Islet precursor cell (in vitro differentiated cells): ENCODE data around the gene IL31RA.
A peak's percentile ranks its signal among the peaks of the same experiment; 100 is the strongest.
"Not testable (repeated sequence)": the region's sequence is repeated elsewhere in the genome, so short reads cannot be mapped to it uniquely, and the experiment has no call there.

Experiments used
- DNase-seq: peaks from one replicate; pipeline ENCODE4 v3.0.0-alpha.2; 2018

The IL31RA gene

DNA sequence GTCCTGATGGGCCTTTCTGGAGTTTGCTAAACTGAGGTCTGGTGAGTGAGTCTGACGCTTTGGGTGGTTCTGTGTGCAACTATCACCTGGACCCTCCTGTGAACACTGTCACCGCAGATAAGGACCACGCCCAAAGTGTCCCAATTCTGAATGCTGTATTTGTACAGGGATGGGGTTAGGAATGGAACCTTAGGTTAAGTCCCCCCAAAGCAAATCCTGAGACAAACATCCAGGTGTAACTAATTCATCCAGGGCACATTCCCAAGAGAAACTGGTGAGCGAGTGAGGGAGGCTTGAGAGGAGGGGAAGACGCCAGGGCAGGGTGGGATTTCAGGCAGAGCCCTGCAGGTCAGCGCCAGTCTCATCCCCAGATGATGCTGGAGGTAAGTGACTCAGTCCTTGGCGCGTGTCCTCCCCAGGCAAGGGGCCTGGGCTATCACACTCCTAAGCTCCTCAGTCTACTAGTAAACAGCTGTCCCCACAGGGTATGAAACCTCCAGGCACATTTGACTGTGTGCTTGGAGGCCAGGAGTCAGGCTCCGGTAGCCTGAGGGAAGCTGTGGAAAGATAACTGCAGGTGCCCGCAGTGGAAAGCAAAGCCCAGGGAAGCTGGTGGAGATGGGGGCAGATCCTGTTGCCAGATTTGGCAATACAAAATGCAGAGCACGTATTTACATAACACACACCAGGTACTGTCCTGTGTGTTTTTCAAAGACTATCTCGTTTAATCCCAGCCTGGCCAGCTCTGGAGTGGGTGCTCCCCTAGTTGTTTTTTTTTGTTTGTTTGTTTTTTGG lies 76.9 kb downstream of the IL31RA start:
- peak; percentile 60 for DNase-seq

DNA sequence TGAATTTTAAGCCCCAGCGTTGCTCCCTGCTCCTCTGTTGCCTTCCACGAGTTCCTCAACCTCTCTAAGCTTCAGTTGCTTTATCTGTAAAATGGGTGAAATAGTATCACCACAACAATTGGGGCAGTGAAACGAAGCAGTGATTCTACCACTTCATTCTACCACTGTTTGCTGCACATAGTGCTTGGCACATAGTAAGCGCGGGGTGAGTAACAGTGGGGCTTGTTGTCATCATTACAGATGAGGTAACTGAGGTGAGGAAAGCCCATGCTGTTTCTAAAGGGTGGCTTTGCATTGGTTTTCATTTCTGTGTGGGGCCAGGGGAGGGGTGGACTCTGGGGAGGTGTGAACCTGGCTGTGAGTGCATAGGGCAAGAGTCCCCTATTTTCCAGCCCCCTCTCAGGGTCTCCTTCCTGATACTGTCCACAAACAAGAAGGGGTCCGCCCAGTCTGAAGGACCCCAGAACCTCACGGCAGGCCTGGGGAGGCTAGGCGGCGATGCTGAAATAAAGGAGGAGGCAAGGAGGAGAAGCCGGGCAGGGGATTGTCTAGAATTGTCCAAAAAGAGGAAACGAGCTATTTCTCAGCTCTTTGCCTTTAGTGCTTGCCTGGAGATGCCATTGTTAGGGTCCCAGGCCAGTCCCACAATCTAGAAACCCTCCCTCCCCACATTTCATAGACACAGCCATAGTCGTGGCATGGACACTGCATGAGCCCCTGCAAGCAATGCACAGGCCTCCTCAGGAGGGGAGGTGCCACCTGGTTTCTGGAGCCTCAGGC lies 78.1 kb downstream of the IL31RA start:
- no peak for DNase-seq

DNA sequence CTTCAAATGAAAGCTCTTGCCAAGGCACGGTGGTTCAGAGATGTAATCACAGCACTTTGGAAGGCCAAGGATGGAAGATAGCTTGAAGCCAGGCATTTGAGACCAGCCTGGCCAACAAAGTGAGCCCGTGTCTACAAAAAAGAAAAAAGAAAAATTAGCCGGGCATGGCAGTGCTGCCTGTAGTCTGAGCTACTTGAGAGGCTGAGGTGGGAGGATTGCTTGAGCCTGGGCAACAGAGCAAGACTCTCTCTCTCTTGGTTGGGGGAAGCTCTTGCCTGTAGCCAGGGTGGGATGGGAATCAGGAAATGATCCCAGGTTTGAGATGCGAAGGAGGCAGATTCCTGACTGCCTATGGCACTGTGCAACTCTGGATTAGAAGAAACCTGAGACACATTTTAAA lies 81.5 kb downstream of the IL31RA start:
- DNase-seq: no peak

- DNase-seq: no peak
Observed at GRCh38 chr5:55933377-55934114, 82.4 kb downstream of the IL31RA start.

- no peak for DNase-seq
Observed at GRCh38 chr5:55934115-55934613, 83.0 kb downstream of the IL31RA start.

GRCh38 chr5:55934720-55935119 lies 83.6 kb downstream of the IL31RA start:
- DNase-seq: no peak

DNA sequence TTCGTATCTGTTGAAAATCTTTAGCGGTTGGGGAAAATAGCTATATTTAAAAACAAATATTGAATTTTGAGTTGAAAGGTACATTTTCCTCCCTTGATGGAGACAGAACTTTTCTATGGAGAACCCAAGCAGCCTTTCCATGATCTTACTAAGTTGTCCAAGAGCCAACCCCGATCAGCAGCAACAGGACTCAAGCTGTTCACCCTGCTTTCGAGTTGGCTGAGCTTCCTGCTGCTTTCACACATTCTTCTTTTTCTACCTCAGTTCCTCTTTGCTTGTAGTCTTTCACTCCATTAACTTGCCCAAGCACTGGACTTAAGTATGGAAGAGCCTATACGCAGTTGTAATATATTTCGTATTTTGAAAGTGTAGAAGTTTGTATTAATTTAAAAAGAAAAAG lies 84.2 kb downstream of the IL31RA start:
- no peak for DNase-seq

DNA sequence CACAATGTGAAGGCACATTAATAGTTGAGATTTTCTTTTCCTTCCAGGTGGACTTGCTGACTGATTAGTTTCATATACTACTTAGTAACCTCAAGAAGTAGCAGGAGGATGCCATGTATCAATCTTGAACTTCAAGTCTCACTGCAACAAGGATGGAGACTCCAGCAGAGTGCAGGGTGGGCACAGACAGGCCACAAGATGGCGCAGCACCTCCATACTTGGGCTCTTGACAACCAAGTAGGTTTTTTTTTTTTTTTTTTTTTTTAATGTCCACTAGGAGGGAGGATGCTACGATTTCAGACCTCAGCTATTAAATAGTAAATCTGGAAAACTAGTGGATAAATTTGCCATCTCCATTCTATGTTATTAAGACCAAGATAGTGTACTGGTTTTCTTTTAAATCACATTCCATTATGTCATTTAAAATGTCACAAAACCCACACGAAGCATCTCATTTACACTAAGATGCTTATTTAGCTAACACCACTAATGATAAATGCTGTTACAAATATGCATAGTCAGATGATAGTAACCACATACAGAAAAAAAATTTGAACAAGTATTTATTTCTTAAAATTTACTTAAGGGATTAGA lies 85.0 kb downstream of the IL31RA start:
- DNase-seq: peak; percentile 88

GRCh38 chr5:55937598-55937997 lies 86.4 kb downstream of the IL31RA start:
- DNase-seq: not testable (repeated sequence)

- DNase-seq: not testable (repeated sequence)
Observed at GRCh38 chr5:55941154-55941553, 90.0 kb downstream of the IL31RA start.

- no peak for DNase-seq
Observed at GRCh38 chr5:55959208-55959607, 108.1 kb downstream of the IL31RA start.

DNA sequence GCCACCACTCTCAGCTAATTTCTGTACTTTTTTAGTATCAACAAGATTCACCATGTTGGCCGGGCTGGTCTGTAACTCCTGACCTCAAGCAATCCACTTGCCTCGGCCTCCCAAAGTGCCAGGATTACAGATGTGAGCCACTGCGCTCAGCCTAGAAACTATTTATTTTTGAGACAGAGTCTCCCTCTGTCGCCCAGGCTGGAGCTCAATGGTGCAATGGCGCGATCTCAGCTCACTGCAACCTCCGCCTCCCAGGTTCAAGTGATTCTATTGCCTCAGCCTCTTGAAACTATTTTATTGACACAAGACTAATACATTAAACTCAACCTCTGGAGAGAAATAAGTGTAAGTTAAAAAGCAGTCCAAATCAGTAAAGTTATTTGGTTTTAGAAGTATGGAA lies 109.6 kb downstream of the IL31RA start:
- DNase-seq: no peak

DNA sequence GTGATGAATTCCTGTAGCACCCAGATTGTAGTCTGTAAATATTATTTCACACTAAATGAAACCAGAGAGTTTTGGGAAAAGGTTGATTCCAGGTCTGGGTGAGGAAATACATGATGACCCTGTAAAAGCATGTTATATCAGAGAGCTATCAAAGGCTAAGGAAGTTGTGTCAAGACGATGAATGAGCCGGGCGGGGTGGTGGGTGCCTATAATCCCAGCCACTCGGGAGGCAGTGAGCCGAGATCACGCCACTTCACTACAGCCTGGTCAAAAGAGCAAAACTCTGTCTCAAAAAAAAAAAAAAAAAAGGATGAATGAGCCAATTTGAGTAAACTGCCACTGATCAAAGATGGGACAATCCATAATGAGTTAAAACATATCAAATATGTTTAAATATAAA lies 114.4 kb downstream of the IL31RA start:
- no peak for DNase-seq

- no peak for DNase-seq
Observed at GRCh38 chr5:55966284-55966683, 115.1 kb downstream of the IL31RA start.

- no peak for DNase-seq
Observed at GRCh38 chr5:55969956-55970355, 118.8 kb downstream of the IL31RA start.
